Activated CD4-positive, alpha-beta T cell treated with anti-CD3 and anti-CD28 coated beads, Interleukin-2, amount 10 ng/mL, durations not matched to agents 7 days and 5 days (primary cell): Measurements from ENCODE around the gene TMEM120B. TPM values are rescaled to one million over a fixed set of nuclear protein-coding genes. Genes with fewer than 3 reads are reported as not detected.
"Not testable (repeated sequence)": the region's sequence is repeated elsewhere in the genome, so short reads cannot be mapped to it uniquely, and the experiment has no call there.

Source experiments
- CTCF ChIA-PET: fragments of 350-600 bp; sonication (Branson Sonifier 250); formaldehyde crosslinking; loops from one replicate; lab custom pipeline; 2021; ENCODE audit warnings: antibody characterized with exemption; lab: Charles Lee
- POLR2A ChIA-PET: fragments of 350-600 bp; sonication (Branson Sonifier 250); formaldehyde crosslinking; loops from one replicate; lab custom pipeline; 2021; ENCODE audit warnings: antibody characterized with exemption; lab: Charles Lee
- DNase-seq: peaks from one replicate; pipeline ENCODE4 v3.0.0-alpha.2; 2020
- H3K27ac Mint-ChIP-seq: one replicate; pipeline ENCODE4 v1.8.0; 2021; ENCODE audit warnings: mild to moderate bottlenecking, moderate library complexity, mixed read lengths
- H3K27me3 Mint-ChIP-seq: one replicate; pipeline ENCODE4 v1.8.0; 2021; ENCODE audit warnings: mixed read lengths
- H3K36me3 Mint-ChIP-seq: one replicate; pipeline ENCODE4 v1.8.0; 2021; ENCODE audit warnings: low read depth, mixed read lengths
- H3K4me1 Mint-ChIP-seq: one replicate; pipeline ENCODE4 v1.8.0; 2021; ENCODE audit warnings: mixed read lengths
- H3K4me3 Mint-ChIP-seq: one replicate; pipeline ENCODE4 v1.8.0; 2021; ENCODE audit warnings: mild to moderate bottlenecking, moderate library complexity, mixed read lengths
- H3K9me3 Mint-ChIP-seq: one replicate; pipeline ENCODE4 v1.8.0; 2021; ENCODE audit warnings: mixed read lengths
- total RNA-seq, 2 experiments: library from RNA; stranded (reverse); gene quantifications; one replicate each; pipeline ENCODE4 v1.2.3, GENCODE V29; 2021

The TMEM120B gene
- total RNA-seq, 2 experiments from 2014 or later: 5.8 to 6.0 TPM

GRCh38 chr12:121750507-121750955 lies 38.0 kb downstream of the TMEM120B start:
- ChIA-PET POLR2A (no interaction called here), CTCF (interaction anchor here (1.7 kb wide), 1 partner anchor 44 kb away, joined by 7 read pairs; the partner anchor contains the start of gene RHOF)
- Mint-ChIP-seq H3K4me3 (no peak overlapping the region), H3K4me1 (peaks cover 9% of the 10 kb centered on the region), H3K27me3 (no peaks in the 10 kb centered on the region), H3K27ac (no peak overlapping the region), H3K36me3 (peaks cover 12% of the 10 kb centered on the region), H3K9me3 (no peaks in the 10 kb centered on the region)
- no peak for DNase-seq

- POLR2A ChIA-PET: no interaction called here
- CTCF ChIA-PET: no interaction called here
- Mint-ChIP-seq H3K36me3 (peaks cover 12% of the 10 kb centered on the region), H3K4me1 (peaks cover 11% of the 10 kb centered on the region), H3K9me3 (no peaks in the 10 kb centered on the region), H3K4me3 (no peak overlapping the region), H3K27ac (no peak overlapping the region), H3K27me3 (no peaks in the 10 kb centered on the region)
- DNase-seq: no peak
Observed at GRCh38 chr12:121751034-121751433, 38.5 kb downstream of the TMEM120B start.

GRCh38 chr12:121751749-121752351 lies 39.3 kb downstream of the TMEM120B start:
- peaks cover 20% of the 10 kb centered on the region for H3K4me1 Mint-ChIP-seq
- CTCF ChIA-PET: interaction anchor here (0.5 kb wide), 1 partner anchor 156 kb away, joined by 3 read pairs; no protein-coding TSS in a partner anchor
- POLR2A ChIA-PET: no interaction called here
- H3K36me3 Mint-ChIP-seq: peaks cover 12% of the 10 kb centered on the region
- H3K9me3 Mint-ChIP-seq: no peaks in the 10 kb centered on the region
- H3K4me3 Mint-ChIP-seq: no peak overlapping the region
- no peaks in the 10 kb centered on the region for H3K27me3 Mint-ChIP-seq
- DNase-seq: no peak
- H3K27ac Mint-ChIP-seq: peak overlapping the region; percentile 81

GRCh38 chr12:121753844-121754264 lies 41.3 kb downstream of the TMEM120B start:
- Mint-ChIP-seq H3K4me3 (no peak overlapping the region), H3K9me3 (no peaks in the 10 kb centered on the region), H3K4me1 (peaks cover 22% of the 10 kb centered on the region), H3K27me3 (no peaks in the 10 kb centered on the region), H3K36me3 (peaks cover 11% of the 10 kb centered on the region), H3K27ac (no peak overlapping the region)
- ChIA-PET POLR2A (no interaction called here), CTCF (interaction anchor here (0.7 kb wide), 1 partner anchor 25 kb away, joined by 3 read pairs; no protein-coding TSS in a partner anchor)
- no peak for DNase-seq

- no peaks in the 10 kb centered on the region for H3K27me3 Mint-ChIP-seq
- H3K36me3 Mint-ChIP-seq: peaks cover 6% of the 10 kb centered on the region
- no peaks in the 10 kb centered on the region for H3K9me3 Mint-ChIP-seq
- H3K27ac Mint-ChIP-seq: no peak overlapping the region
- ChIA-PET CTCF (no interaction called here), POLR2A (no interaction called here)
- peaks cover 19% of the 10 kb centered on the region for H3K4me1 Mint-ChIP-seq
- H3K4me3 Mint-ChIP-seq: no peak overlapping the region
- DNase-seq: no peak
Observed at GRCh38 chr12:121754836-121755235, 42.3 kb downstream of the TMEM120B start.

GRCh38 chr12:121755591-121755990 lies 43.0 kb downstream of the TMEM120B start:
- peaks cover 16% of the 10 kb centered on the region for H3K4me1 Mint-ChIP-seq
- no peak for DNase-seq
- no peak overlapping the region for H3K27ac Mint-ChIP-seq
- H3K4me3 Mint-ChIP-seq: no peak overlapping the region
- ChIA-PET POLR2A (no interaction called here), CTCF (interaction anchor here (1.2 to 1.7 kb wide), 4 partner anchors 11 to 120 kb away, joined by 3 to 12 read pairs (median 5); partner anchors contain the start of genes RHOF and TMEM120B)
- H3K36me3 Mint-ChIP-seq: peaks cover 3% of the 10 kb centered on the region
- H3K27me3 Mint-ChIP-seq: no peaks in the 10 kb centered on the region
- no peaks in the 10 kb centered on the region for H3K9me3 Mint-ChIP-seq

GRCh38 chr12:121758536-121758935 lies 46.0 kb downstream of the TMEM120B start:
- H3K4me3 Mint-ChIP-seq, DNase-seq, H3K27me3 Mint-ChIP-seq, H3K27ac Mint-ChIP-seq, H3K9me3 Mint-ChIP-seq, POLR2A ChIA-PET, H3K36me3 Mint-ChIP-seq: not testable (repeated sequence)
- H3K4me1 Mint-ChIP-seq: peaks cover 15% of the 10 kb centered on the region
- CTCF ChIA-PET: interaction anchor here (0.7 to 1.4 kb wide), 2 partner anchors 36 to 190 kb away, joined by 3 to 9 read pairs; no protein-coding TSS in a partner anchor

- Mint-ChIP-seq H3K27ac (no peak overlapping the region), H3K27me3 (no peaks in the 10 kb centered on the region), H3K9me3 (no peaks in the 10 kb centered on the region), H3K36me3 (no peaks in the 10 kb centered on the region), H3K4me3 (no peak overlapping the region), H3K4me1 (no peaks in the 10 kb centered on the region)
- POLR2A ChIA-PET: no interaction called here
- CTCF ChIA-PET: interaction anchor here (1.0 to 1.5 kb wide), 2 partner anchors 32 to 36 kb away, joined by 3 to 6 read pairs; no protein-coding TSS in a partner anchor
- no peak for DNase-seq
Observed at GRCh38 chr12:121762269-121762668, 49.7 kb downstream of the TMEM120B start.

- Mint-ChIP-seq H3K27ac (no peak overlapping the region), H3K4me3 (no peak overlapping the region), H3K36me3 (no peaks in the 10 kb centered on the region), H3K27me3 (no peaks in the 10 kb centered on the region), H3K9me3 (no peaks in the 10 kb centered on the region), H3K4me1 (no peaks in the 10 kb centered on the region)
- POLR2A ChIA-PET: no interaction called here
- CTCF ChIA-PET: interaction anchor here (0.9 to 40.9 kb wide), 4 partner anchors 8 to 35 kb away, joined by 3 to 1058 read pairs (median 4); partner anchors contain the start of genes RHOF and SETD1B
- DNase-seq: no peak
Observed at GRCh38 chr12:121764808-121765207, 52.3 kb downstream of the TMEM120B start.

GRCh38 chr12:121765573-121765972 lies 53.0 kb downstream of the TMEM120B start:
- CTCF ChIA-PET: interaction anchor here (0.9 to 40.9 kb wide), 4 partner anchors 12 to 323 kb away, joined by 3 to 1058 read pairs (median 4); partner anchors contain the start of genes RHOF and SETD1B

GRCh38 chr12:121766290-121767039 lies 53.9 kb downstream of the TMEM120B start:
- Mint-ChIP-seq H3K4me1 (no peaks in the 10 kb centered on the region), H3K27ac (no peak overlapping the region), H3K9me3 (no peaks in the 10 kb centered on the region), H3K4me3 (no peak overlapping the region), H3K27me3 (no peaks in the 10 kb centered on the region), H3K36me3 (no peaks in the 10 kb centered on the region)
- ChIA-PET CTCF (interaction anchor here (1.2 to 40.9 kb wide), 4 partner anchors 10 to 324 kb away, joined by 3 to 1058 read pairs (median 4); partner anchors contain the start of genes RHOF and SETD1B), POLR2A (no interaction called here)
- DNase-seq: no peak

More at GRCh38 chr12:121765573-121765972, 53.0 kb downstream of the TMEM120B start:
- no peaks in the 10 kb centered on the region for H3K4me1 Mint-ChIP-seq
- POLR2A ChIA-PET: no interaction called here
- H3K27me3 Mint-ChIP-seq: no peaks in the 10 kb centered on the region
- no peak overlapping the region for H3K4me3 Mint-ChIP-seq
- no peaks in the 10 kb centered on the region for H3K9me3 Mint-ChIP-seq
- no peaks in the 10 kb centered on the region for H3K36me3 Mint-ChIP-seq
- DNase-seq: no peak
- no peak overlapping the region for H3K27ac Mint-ChIP-seq

- POLR2A ChIA-PET: no interaction called here
- H3K9me3 Mint-ChIP-seq: no peaks in the 10 kb centered on the region
Observed at GRCh38 chr12:121767525-121768016, 55.0 kb downstream of the TMEM120B start.

More at GRCh38 chr12:121767525-121768016, 55.0 kb downstream of the TMEM120B start:
- Mint-ChIP-seq H3K4me1 (peaks cover 1% of the 10 kb centered on the region), H3K27me3 (no peaks in the 10 kb centered on the region), H3K27ac (no peak overlapping the region), H3K4me3 (no peak overlapping the region), H3K36me3 (no peaks in the 10 kb centered on the region)
- DNase-seq: no peak
- CTCF ChIA-PET: interaction anchor here (0.6 to 40.9 kb wide), 5 partner anchors 9 to 33 kb away, joined by 3 to 1058 read pairs (median 7); partner anchors contain the start of genes RHOF and SETD1B
